ENCODE data around the gene NAMPT. TPM values are rescaled to one million over a fixed set of nuclear protein-coding genes. Genes with fewer than 3 reads are reported as not detected.

The NAMPT gene
- total and polyA plus RNA-seq, 4 donors = 37.0 to 146 (median 53.7) TPM

DNA sequence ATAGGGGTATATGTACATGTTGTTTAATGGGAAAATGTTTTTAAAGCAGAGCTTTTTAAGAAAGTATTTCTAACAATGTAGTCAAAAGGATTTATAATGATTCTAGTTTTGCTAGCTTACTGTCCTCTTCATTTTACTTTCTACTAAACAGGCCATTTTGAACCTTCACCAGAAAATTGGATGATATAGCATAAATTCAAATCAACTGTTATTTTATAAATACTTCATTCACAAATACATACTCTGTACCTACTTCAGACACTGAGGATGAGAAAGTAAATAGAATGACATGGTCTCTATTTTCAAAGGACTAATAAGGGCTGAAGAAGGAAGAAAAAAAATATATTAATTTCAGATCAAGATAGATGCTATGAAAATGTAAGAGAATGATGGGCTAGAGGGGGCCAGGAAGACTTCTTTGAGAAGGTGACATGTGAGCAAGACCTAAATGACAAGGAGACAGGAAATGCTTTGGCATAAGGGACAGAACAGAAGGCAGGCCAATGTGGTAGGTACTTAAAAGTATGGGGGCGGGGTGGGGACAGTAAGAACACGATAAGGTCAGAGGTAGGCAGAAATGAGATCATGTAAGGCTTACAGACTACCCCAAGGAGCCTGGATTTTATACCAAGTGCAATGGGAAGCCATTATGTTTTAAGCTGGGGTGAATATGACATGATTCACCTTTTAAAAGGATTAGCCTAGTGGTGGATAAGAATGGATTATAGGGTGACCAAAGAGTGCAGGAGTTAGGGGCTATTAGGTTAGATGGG is 5.2 kb downstream of the NAMPT start:
- H3K27me3 ChIP-seq (ENCODE audit: control insufficient read depth, insufficient read depth, low read length) = no peaks in the 10 kb centered on the region
- peaks cover 7% of the 10 kb centered on the region for H3K36me3 ChIP-seq (ENCODE audit: control insufficient read depth, insufficient read depth, low read length)
- no peak for DNase-seq (ENCODE audit: low read depth in 4 of 6, low spot score in 6 of 6)
- no peaks in the 10 kb centered on the region for H3K4me1 ChIP-seq (ENCODE audit: control insufficient read depth, insufficient read depth, low read length)
- H3K4me3 ChIP-seq (ENCODE audit: low read depth, low read length) = no peak overlapping the region
- no peak overlapping the region for H3K27ac ChIP-seq (ENCODE audit: low read depth, low read length)
- H3K9me3 ChIP-seq (ENCODE audit: control insufficient read depth, insufficient read depth, low read length) = no peaks in the 10 kb centered on the region
- 100% methylated on average over 2 of the region's 2 CpGs for WGBS (ENCODE audit: insufficient coverage)

DNA sequence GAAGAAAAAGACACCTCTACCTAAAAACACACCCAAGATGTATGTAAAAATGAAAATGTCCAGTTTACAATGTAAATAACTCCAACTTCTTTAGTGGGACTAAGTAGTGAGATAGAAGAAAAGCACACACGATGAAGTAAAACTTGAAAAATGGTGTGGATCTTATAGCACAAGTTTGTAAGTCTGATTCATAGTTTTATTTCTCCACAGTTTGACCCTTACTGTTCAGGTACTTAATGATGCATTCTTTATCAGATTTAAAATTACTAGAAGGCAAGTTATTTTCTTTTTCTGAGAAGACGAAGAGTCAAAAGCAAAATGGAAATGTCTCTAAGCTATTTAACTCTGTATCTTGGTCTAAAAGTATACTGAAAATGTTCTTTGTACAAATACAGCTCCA is 6.1 kb downstream of the NAMPT start:
- no peaks in the 10 kb centered on the region for H3K9me3 ChIP-seq (ENCODE audit: control insufficient read depth, insufficient read depth, low read length)
- H3K36me3 ChIP-seq (ENCODE audit: control insufficient read depth, insufficient read depth, low read length) = peaks cover 7% of the 10 kb centered on the region
- DNase-seq (ENCODE audit: low read depth in 4 of 6, low spot score in 6 of 6) = no peak
- H3K4me1 ChIP-seq (ENCODE audit: control insufficient read depth, insufficient read depth, low read length) = no peaks in the 10 kb centered on the region
- WGBS (ENCODE audit: insufficient coverage) = no CpG with 5 or more reads among the region's 2 CpGs
- no peak overlapping the region for H3K4me3 ChIP-seq (ENCODE audit: low read depth, low read length)
- H3K27ac ChIP-seq (ENCODE audit: low read depth, low read length) = no peak overlapping the region
- no peaks in the 10 kb centered on the region for H3K27me3 ChIP-seq (ENCODE audit: control insufficient read depth, insufficient read depth, low read length)

DNA sequence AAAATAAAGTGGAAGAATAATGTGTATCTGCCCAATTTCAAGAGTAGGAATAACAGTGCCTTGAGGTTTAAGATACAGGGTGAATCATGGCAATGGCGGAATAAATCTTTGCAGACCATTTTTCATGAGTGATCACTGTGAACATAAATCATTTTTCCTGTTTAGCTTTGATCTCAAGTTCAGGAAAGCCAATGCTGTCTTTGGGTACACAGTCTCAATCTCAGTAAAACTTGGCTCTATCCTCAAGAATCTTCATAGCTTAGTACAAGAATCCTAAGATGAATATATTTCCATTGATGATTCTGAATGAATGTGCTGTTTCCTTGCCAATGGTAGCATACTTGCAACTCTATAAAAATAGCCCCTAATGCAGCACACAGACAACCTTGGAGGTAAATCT is 6.8 kb downstream of the NAMPT start:
- H3K4me3 ChIP-seq (ENCODE audit: low read depth, low read length) = no peak overlapping the region
- peaks cover 7% of the 10 kb centered on the region for H3K36me3 ChIP-seq (ENCODE audit: control insufficient read depth, insufficient read depth, low read length)
- H3K4me1 ChIP-seq (ENCODE audit: control insufficient read depth, insufficient read depth, low read length) = no peaks in the 10 kb centered on the region
- H3K27me3 ChIP-seq (ENCODE audit: control insufficient read depth, insufficient read depth, low read length) = no peaks in the 10 kb centered on the region
- DNase-seq (ENCODE audit: low read depth in 4 of 6, low spot score in 6 of 6) = no peak
- WGBS (ENCODE audit: insufficient coverage) = 60% methylated on average over 1 of the region's 1 CpG
- no peaks in the 10 kb centered on the region for H3K9me3 ChIP-seq (ENCODE audit: control insufficient read depth, insufficient read depth, low read length)
- no peak overlapping the region for H3K27ac ChIP-seq (ENCODE audit: low read depth, low read length)

DNA sequence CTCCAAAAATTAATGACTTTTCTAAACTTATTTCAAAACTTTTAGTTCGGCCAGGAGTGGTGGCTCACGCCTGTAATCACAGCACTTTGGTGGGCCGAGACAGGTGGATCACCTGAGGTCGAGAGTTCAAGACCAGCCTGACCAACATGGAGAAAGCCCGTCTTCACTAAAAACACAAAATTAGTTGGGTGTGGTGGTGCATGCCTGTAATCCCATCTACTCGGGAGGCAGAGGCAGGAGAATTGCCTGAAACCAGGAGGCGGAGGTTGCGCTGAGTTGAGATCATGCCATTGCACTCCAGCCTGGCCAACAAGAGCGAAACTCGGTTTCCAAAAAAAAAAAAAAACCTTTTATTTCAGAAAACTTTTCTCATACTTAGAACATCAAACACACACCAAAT is 8.3 kb downstream of the NAMPT start:
- no peaks in the 10 kb centered on the region for H3K9me3 ChIP-seq (ENCODE audit: control insufficient read depth, insufficient read depth, low read length)

DNA sequence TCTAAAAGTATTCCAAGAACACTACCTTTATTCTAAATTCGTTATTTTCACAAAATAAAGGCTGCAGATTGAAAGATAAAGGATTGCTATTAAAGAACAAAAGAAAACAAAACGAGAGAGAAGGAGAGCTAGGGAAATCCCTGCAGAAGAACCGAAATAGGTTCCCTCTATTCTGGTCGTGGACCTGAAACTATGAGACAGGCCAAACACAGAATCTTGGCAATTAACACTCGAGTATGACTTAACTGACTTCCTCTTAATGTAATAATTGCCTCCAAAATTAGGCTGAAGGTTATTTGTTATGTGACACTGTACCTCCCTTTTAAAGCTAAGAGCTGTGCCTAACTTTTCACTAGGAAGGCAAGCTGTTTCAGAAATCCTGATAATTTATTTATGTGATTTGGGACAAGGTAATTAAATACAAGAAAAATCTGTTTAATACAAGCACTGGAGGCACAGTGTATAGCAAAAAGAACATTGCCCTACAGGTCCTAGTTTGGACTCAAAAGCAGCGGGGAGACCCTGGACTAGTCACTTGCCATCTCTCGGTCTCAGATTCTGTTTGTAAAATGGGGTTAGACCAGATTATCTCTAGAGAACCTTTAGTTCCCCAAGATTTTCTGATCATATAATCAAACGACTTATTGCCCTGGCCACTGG is 11.6 kb downstream of the NAMPT start:
- WGBS (ENCODE audit: insufficient coverage) = 100% methylated on average over 1 of the region's 8 CpGs
- Histone ChIP-seq H3K4me1 (ENCODE audit: control insufficient read depth, insufficient read depth, low read length) (no peaks in the 10 kb centered on the region), H3K4me3 (ENCODE audit: low read depth, low read length) (no peak overlapping the region), H3K27ac (ENCODE audit: low read depth, low read length) (no peak overlapping the region), H3K9me3 (ENCODE audit: control insufficient read depth, insufficient read depth, low read length) (no peaks in the 10 kb centered on the region), H3K27me3 (ENCODE audit: control insufficient read depth, insufficient read depth, low read length) (no peaks in the 10 kb centered on the region), H3K36me3 (ENCODE audit: control insufficient read depth, insufficient read depth, low read length) (peaks cover 12% of the 10 kb centered on the region)
- no peak for DNase-seq (ENCODE audit: low read depth in 4 of 6, low spot score in 6 of 6)

More for the DNA sequence above, 8.3 kb downstream of the NAMPT start:
- H3K36me3 ChIP-seq (ENCODE audit: control insufficient read depth, insufficient read depth, low read length) = peaks cover 7% of the 10 kb centered on the region
- H3K27me3 ChIP-seq (ENCODE audit: control insufficient read depth, insufficient read depth, low read length) = no peaks in the 10 kb centered on the region
- WGBS (ENCODE audit: insufficient coverage) = no CpG with 5 or more reads among the region's 10 CpGs
- no peak overlapping the region for H3K4me3 ChIP-seq (ENCODE audit: low read depth, low read length)
- no peaks in the 10 kb centered on the region for H3K4me1 ChIP-seq (ENCODE audit: control insufficient read depth, insufficient read depth, low read length)
- no peak for DNase-seq (ENCODE audit: low read depth in 4 of 6, low spot score in 6 of 6)
- H3K27ac ChIP-seq (ENCODE audit: low read depth, low read length) = no peak overlapping the region

DNA sequence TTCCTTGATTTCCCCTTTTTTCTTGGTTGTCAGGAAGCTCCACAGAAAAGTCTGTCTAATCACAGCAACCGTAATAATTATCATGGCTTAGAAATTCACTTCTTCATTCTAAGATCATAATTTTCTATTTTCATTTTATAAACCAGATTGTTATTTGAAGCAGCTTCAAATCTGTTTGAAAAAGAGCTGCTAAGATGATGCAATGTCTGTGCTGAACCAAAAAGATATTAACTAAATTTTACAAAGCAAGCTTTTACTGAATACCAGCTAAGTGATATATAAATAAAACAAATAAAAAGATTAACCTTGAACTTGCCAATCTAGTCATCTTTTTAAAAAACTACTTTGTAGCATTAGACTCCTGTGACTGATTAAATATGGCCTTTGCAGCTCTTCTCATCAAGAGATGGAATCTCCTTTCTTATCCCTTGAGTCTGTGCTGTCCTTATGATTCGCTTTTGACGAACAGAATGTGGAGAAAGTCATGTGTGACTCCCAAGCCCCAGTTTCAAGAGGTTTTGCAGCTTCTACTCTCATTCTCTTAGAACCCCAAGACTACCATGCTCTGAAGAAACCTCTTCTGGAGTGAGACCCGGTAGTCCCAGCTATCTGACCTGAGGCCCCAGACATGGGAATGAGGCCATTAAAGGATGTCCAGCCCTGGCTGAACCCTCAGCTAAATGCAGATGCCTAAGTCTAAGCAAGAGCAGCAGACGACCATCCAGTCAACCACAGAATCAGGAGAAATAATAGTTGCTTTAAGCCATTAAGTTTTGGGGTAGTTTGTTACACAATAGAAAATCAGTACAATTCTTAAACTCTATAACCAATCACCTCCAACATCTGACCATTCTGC is 14.4 kb downstream of the NAMPT start:
- Histone ChIP-seq H3K36me3 (ENCODE audit: control insufficient read depth, insufficient read depth, low read length) (peaks cover 4% of the 10 kb centered on the region), H3K4me3 (ENCODE audit: low read depth, low read length) (no peak overlapping the region), H3K4me1 (ENCODE audit: control insufficient read depth, insufficient read depth, low read length) (no peaks in the 10 kb centered on the region), H3K27me3 (ENCODE audit: control insufficient read depth, insufficient read depth, low read length) (no peaks in the 10 kb centered on the region), H3K9me3 (ENCODE audit: control insufficient read depth, insufficient read depth, low read length) (no peaks in the 10 kb centered on the region), H3K27ac (ENCODE audit: low read depth, low read length) (no peak overlapping the region)
- 100% methylated on average over 1 of the region's 5 CpGs for WGBS (ENCODE audit: insufficient coverage)
- no peak for DNase-seq (ENCODE audit: low read depth in 4 of 6, low spot score in 6 of 6)

DNA sequence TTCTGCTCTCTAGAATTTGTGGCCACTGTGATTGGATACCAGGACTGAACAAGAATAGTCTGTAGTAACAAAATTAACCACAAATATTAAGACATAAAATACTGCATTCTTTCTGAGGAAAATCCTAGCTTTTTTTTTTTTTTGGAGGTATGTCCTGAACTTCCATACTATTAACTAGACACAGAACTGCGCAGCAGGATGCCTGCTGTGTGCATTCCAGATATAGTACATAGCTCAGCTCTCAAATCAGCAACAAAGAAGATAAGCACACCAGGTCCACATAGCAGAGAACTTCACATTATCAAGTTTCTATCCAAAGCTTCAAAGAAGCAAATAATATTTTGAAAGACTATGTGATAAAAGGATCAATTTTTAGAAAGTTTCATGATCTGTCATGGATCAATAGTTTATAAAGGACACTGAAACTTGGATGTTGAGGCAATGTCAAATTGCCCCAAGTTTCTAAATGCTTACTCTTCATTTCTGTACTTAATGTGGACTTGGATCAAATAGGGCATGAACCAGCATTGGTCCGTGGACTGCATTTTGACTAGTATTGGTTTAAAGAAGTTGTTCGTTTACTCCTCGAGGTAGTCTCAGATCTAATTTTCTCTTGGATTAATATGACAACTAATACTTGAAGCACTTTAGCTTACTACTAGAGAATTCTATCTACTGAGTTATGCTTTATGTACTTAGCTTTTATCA is 15.4 kb downstream of the NAMPT start:
- H3K9me3 ChIP-seq (ENCODE audit: control insufficient read depth, insufficient read depth, low read length) = no peaks in the 10 kb centered on the region
- no peak for DNase-seq (ENCODE audit: low read depth in 4 of 6, low spot score in 6 of 6)
- WGBS (ENCODE audit: insufficient coverage) = 100% methylated on average over 2 of the region's 4 CpGs
- peaks cover 4% of the 10 kb centered on the region for H3K36me3 ChIP-seq (ENCODE audit: control insufficient read depth, insufficient read depth, low read length)
- H3K27ac ChIP-seq (ENCODE audit: low read depth, low read length) = no peak overlapping the region
- H3K27me3 ChIP-seq (ENCODE audit: control insufficient read depth, insufficient read depth, low read length) = no peaks in the 10 kb centered on the region
- H3K4me3 ChIP-seq (ENCODE audit: low read depth, low read length) = no peak overlapping the region
- H3K4me1 ChIP-seq (ENCODE audit: control insufficient read depth, insufficient read depth, low read length) = no peaks in the 10 kb centered on the region

DNA sequence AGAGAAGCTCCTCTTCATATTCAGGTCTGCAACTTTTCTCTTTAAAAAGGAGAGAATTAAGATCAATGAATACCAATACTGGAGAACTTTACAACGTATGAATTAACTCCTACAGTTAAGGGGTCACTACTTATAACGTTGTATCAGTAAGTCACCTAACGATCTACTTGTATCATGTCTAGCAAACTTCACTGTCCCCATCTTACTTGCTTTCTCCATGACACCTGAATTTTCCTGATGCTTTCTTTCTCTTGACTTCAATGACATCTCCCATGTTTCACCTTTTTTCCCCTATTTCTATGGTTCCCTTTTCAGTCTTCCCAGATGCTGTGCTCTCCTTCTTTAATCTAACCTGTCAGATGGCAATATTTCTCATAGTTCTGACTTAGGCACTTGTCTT is 19.6 kb downstream of the NAMPT start:
- H3K4me1 ChIP-seq (ENCODE audit: control insufficient read depth, insufficient read depth, low read length) = no peaks in the 10 kb centered on the region
- H3K9me3 ChIP-seq (ENCODE audit: control insufficient read depth, insufficient read depth, low read length) = no peaks in the 10 kb centered on the region
- no peak overlapping the region for H3K27ac ChIP-seq (ENCODE audit: low read depth, low read length)
- H3K36me3 ChIP-seq (ENCODE audit: control insufficient read depth, insufficient read depth, low read length) = no peaks in the 10 kb centered on the region
- DNase-seq (ENCODE audit: low read depth in 4 of 6, low spot score in 6 of 6) = no peak
- 100% methylated on average over 3 of the region's 3 CpGs for WGBS (ENCODE audit: insufficient coverage)
- no peaks in the 10 kb centered on the region for H3K27me3 ChIP-seq (ENCODE audit: control insufficient read depth, insufficient read depth, low read length)
- no peak overlapping the region for H3K4me3 ChIP-seq (ENCODE audit: low read depth, low read length)

DNA sequence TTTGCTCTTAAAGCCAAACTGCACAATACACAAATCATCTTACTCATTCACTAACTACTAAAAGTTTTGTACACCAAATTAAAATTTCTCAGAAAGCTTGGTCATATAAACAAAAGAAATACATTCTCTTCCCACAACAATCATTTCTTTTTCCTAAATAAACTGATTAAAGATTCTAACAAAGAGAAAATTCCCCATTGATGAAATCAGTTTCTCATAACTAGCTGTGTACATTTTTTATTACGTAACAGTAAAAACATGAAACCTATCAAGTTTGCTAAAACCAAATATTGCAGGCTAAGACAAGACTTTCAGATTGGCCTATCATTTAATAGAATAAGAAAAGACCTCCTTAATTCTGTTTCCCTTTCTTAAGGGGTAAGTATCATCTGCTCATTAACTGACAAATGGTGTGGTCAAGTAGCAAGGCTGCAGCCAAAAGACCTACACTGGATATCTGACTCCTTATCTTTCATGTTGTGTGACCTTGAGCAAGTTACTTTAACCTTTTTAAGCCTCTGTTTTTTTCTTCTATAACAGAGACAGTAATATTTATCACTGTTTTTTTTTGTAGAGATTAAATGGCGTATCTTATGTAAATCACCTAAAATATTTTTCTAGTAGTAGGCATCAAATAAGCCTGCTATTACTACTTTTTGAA is 22.4 kb downstream of the NAMPT start:
- H3K27ac ChIP-seq (ENCODE audit: low read depth, low read length) = no peak overlapping the region
- H3K27me3 ChIP-seq (ENCODE audit: control insufficient read depth, insufficient read depth, low read length) = no peaks in the 10 kb centered on the region
- H3K9me3 ChIP-seq (ENCODE audit: control insufficient read depth, insufficient read depth, low read length) = no peaks in the 10 kb centered on the region
- H3K4me1 ChIP-seq (ENCODE audit: control insufficient read depth, insufficient read depth, low read length) = no peaks in the 10 kb centered on the region
- WGBS (ENCODE audit: insufficient coverage) = no CpG with 5 or more reads among the region's 2 CpGs
- H3K4me3 ChIP-seq (ENCODE audit: low read depth, low read length) = no peak overlapping the region
- no peak for DNase-seq (ENCODE audit: low read depth in 4 of 6, low spot score in 6 of 6)
- H3K36me3 ChIP-seq (ENCODE audit: control insufficient read depth, insufficient read depth, low read length) = no peaks in the 10 kb centered on the region

Measured in spinal cord (tissue), 10 donors.